22Rv1 (cell line): Measurements from ENCODE around the gene RAI1.

ENCODE experiments used
- CTCF ChIP-seq: fragments of 450-650 bp; IDR thresholded peaks from 2 replicates; pipeline ENCODE4 v1.5.1; 2017; ENCODE audit warnings: mild to moderate bottlenecking
- ZFX ChIP-seq: fragments of 450-650 bp; IDR thresholded peaks from 2 replicates; pipeline ENCODE4 v1.6.1; 2017; ENCODE audit warnings: antibody characterized with exemption, borderline replicate concordance

DNA sequence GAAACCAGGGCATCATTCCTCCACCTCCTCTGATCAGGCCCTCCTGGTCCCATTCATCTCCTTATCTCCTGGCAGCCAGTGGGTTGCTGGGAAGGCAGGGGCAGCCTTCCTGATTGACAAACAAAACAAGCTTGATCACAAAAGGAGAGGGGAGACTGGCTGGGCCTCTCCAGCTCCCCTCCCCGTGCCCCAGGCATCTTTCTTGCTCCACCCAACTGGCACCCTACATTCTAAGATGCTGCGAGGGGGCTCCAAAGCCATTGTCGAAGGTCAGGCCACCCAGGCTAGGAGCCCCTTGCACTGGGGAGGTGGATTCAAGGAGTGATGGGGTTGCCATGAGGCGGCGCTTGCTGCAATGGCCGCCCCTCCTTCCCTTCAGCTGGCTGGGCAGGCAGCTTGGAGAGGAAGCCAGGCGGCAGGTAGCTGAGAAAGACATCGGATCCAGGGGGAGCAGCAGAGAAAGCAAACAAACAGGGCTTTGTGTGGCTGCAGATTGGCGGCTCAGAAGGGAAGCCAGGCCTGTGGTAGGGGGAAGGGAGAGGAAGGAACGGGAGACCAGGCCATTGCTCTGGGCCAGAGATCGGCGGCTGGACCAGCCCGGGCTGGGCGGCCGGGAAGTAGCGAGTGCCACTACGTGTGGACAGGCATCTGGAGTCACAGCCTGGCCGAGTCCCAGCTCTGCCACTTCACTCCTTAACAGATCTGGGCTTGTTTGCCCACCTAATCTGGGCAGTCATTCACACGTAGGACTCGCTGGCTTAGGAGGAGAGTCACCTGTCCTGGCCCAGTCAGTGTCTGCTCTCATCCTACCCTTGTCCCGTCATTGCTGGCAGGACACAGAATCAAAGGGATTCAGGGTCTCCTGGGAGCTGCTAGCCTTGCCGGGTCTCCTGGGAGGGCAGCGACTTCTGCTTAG lies 12.3 kb downstream of the RAI1 start:
- TF ChIP-seq CTCF (no peak), ZFX (no peak)
